Upper lobe of left lung (tissue), 4 donors: ENCODE results near the gene BTD.

ENCODE experiments used
- CTCF ChIP-seq, 6 experiments: fragments of 450-650 bp in 4 of 6; fragments of 200-600 bp in 2 of 6; sonication (generic) in 2 of 6; IDR thresholded peaks; one replicate each; pipeline ENCODE4 v1.5.1; 2016 to 2019; ENCODE audit warnings: antibody characterized with exemption in 6 of 6
- POLR2A ChIP-seq, 4 donors: fragments of 450-650 bp; IDR thresholded peaks; one replicate each; pipeline ENCODE4 v1.5.1; 2016 to 2017; ENCODE audit warnings: antibody characterized with exemption in 4 of 4, mild to moderate bottlenecking in 2 of 4

- TF ChIP-seq POLR2A (IDR thresholded peaks at IDR 0.05) = no peak
- no peak for TF ChIP-seq CTCF (IDR thresholded peaks at IDR 0.05)
These were observed 9.5 kb downstream of the BTD start for GRCh38 chr3:15611018-15611417.
